GM12891 (cell line): ENCODE data around the gene CPEB1.

Experiments used
- DNase-seq: peaks from one replicate; pipeline ENCODE4 v3.0.0; 2011; ENCODE audit warnings: low spot score; ENCODE audit not compliant: insufficient read length
- FAIRE-seq: peaks from 2 replicates; lab custom pipeline; 2011; peaks lifted over from hg19 to GRCh38; lab: Jason Lieb, UNC
- PAX5 ChIP-seq: IDR thresholded peaks from 2 replicates; pipeline ENCODE4 v1.6.1; 2011; ENCODE audit warnings: low read length, moderate library complexity, mild to moderate bottlenecking; ENCODE audit not compliant: insufficient read depth, severe bottlenecking
- POLR2A ChIP-seq: IDR thresholded peaks from 2 replicates; pipeline ENCODE4 v1.6.1; 2011; ENCODE audit warnings: low read depth, low read length, control low read depth
- POLR2AphosphoS5 ChIP-seq: IDR thresholded peaks from 2 replicates; pipeline ENCODE4 v1.6.1; 2011; ENCODE audit warnings: low read depth, low read length, control low read depth
- POU2F2 ChIP-seq: IDR thresholded peaks from 2 replicates; pipeline ENCODE4 v1.6.1; 2011; ENCODE audit warnings: low read depth, mild to moderate bottlenecking, control low read depth, low read length, moderate library complexity
- SPI1 ChIP-seq: IDR thresholded peaks from 2 replicates; pipeline ENCODE4 v1.6.1; 2011; ENCODE audit warnings: low read depth, low read length, control low read depth
- TAF1 ChIP-seq: IDR thresholded peaks from 2 replicates; pipeline ENCODE4 v1.6.1; 2011; ENCODE audit warnings: low read depth, low read length, control low read depth

CPEB1 gene

DNA sequence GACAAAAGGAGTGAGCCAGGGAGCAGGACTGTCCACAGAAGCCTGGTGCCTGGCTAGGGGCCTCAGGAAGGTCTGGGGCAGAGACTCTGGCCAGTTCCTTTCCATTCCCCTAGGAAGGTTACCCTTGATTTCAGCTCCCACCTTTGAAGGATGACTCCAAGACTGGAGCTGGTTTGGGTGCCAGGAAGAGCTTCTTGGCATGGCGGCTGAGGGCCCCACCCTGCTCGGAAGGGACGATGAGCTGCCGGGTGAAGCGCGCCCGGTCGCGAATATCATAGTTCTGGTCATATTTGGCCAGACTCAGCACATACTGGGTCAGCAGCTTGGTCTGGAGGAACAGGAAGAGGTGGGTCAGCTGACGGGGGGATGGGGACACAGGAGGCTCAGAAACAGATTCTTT lies 19.4 kb upstream of the CPEB1 start:
- DNase-seq (no peak), FAIRE-seq (no peak)
- TF ChIP-seq PAX5 (no peak), SPI1 (no peak), TAF1 (no peak), POLR2AphosphoS5 (no peak), POU2F2 (no peak), POLR2A (no peak)

GRCh38 chr15:82664021-82664420 lies 16.9 kb upstream of the CPEB1 start:
- FAIRE-seq (no peak), DNase-seq (no peak)

GRCh38 chr15:82663186-82663600 lies 16.0 kb upstream of the CPEB1 start:
- FAIRE-seq, result no peak
- TF ChIP-seq POLR2AphosphoS5 (no peak), POLR2A (no peak), TAF1 (no peak), SPI1 (no peak), POU2F2 (no peak), PAX5 (no peak)
- peak; percentile 28 for DNase-seq

More at GRCh38 chr15:82664021-82664420, 16.9 kb upstream of the CPEB1 start:
- no peak for TF ChIP-seq POU2F2
- TF ChIP-seq TAF1, result no peak
- no peak for TF ChIP-seq PAX5
- no peak for TF ChIP-seq SPI1
- no peak for TF ChIP-seq POLR2A

DNA sequence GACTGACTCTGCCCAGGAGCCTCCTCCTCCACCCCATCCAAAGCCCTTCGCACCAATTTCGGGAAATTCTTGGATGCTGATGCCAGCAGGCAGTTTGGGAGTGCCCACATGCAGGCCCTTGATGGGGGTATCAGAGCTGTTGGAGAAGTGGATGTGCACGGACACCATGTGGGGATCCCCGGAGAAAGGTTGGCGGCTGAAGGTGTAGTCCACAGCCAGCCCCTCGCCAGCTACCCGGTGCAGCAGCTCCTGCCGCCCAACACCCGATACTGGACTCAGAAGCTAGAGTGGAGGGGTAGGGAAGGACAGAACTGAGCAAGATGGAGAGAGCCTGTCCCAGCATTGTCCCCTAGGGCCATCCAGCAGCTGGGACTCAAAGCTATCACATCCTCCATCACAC lies 15.5 kb upstream of the CPEB1 start:
- no peak for DNase-seq
- no peak for FAIRE-seq
- no peak for TF ChIP-seq POU2F2
- no peak for TF ChIP-seq POLR2AphosphoS5
- TF ChIP-seq SPI1, result no peak
- no peak for TF ChIP-seq POLR2A
- TF ChIP-seq TAF1, result no peak
- TF ChIP-seq PAX5, result no peak

DNA sequence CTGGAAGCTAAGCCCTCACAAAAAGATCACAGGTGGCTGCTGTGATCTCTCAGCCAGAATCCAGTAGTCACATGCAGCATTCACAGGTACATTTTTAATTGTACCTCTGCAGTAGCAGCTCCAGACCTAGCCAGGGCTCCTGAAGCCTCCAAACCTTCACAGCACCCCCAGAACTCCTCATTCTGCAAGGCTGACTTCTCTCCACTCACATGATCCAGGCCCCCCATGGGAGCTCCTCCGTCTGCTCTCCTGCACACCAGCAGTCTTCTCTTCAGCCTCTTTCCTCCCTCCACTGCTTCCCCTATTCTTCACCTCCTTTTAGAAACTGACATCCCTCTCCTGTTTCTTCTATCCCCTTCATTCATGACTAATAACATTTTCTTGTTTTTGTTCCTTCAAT lies 13.2 kb upstream of the CPEB1 start:
- TF ChIP-seq PAX5 (no peak), POLR2AphosphoS5 (no peak), POLR2A (no peak), SPI1 (no peak), TAF1 (no peak), POU2F2 (no peak)
- no peak for FAIRE-seq
- DNase-seq, result no peak

- DNase-seq, result no peak
- TF ChIP-seq PAX5, result no peak
- no peak for TF ChIP-seq SPI1
- no peak for TF ChIP-seq TAF1
- no peak for TF ChIP-seq POU2F2
- TF ChIP-seq POLR2A, result no peak
- FAIRE-seq, result no peak
Observed at GRCh38 chr15:82656641-82657266, 9.6 kb upstream of the CPEB1 start.

- FAIRE-seq, result no peak
- DNase-seq, result no peak
- TF ChIP-seq POU2F2 (no peak), TAF1 (no peak), PAX5 (no peak), POLR2AphosphoS5 (no peak), POLR2A (no peak), SPI1 (no peak)
Observed at GRCh38 chr15:82655606-82656005, 8.4 kb upstream of the CPEB1 start.

GRCh38 chr15:82653483-82654168 lies 6.5 kb upstream of the CPEB1 start:
- no peak for DNase-seq
- no peak for FAIRE-seq
- TF ChIP-seq POU2F2, result no peak
- no peak for TF ChIP-seq POLR2AphosphoS5
- TF ChIP-seq SPI1, result no peak
- no peak for TF ChIP-seq POLR2A

DNA sequence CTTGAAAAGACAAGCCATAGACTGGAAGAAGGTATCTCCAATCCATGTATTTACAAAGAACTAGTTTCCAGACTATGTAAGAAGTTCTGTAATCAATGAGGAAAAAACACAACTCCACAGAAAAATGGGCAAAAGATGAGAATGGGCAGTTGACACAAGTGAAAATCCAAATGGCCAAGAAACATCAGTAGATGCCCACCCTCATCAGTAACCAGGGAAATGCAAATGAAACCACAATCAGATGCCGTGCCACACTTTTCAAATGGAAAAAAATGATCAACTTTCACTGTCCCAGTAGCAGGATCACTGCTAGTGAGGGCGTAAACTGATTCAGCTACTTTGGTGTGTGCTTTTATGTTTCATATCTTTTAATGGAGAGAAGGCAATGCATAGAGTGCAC lies 4.5 kb upstream of the CPEB1 start:
- FAIRE-seq (no peak), DNase-seq (no peak)
- no peak for TF ChIP-seq PAX5

- TF ChIP-seq TAF1 (no peak), POLR2A (no peak), POU2F2 (no peak), POLR2AphosphoS5 (no peak), PAX5 (no peak)
- no peak for DNase-seq
- FAIRE-seq, result no peak
Observed at GRCh38 chr15:82650046-82650670, 3.0 kb upstream of the CPEB1 start.
